Epithelial cell of prostate (primary cell): Measurements from ENCODE around the gene DNAJB8.

Experiments used
- DNase-seq: peaks from one replicate; pipeline ENCODE4 v3.0.0-alpha.2; 2011; ENCODE audit warnings: low read depth, low spot score
- H3K27ac ChIP-seq: fragments of 450-650 bp; 2 replicates; pipeline ENCODE4 v1.5.1; 2017; ENCODE audit warnings: mild to moderate bottlenecking

Gene DNAJB8

DNA sequence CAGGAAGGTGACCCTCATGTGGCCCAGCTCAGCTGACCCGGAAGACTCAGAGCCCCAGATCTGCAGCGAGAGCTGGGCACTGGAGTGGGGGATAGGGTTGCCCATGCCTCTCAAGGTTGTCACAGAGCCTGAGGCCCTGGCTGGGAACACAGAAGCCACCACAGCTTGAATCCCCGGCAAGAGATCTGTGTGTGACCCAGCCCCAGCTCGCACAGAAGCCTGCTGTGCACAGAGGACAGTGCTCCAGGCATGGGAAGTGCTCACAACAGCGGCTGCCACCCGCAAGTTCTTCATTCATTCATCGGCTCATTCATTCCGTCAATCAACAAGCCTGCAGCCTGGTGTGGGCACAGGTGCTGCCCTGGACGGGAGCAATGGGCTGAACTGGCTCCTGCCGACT lies 36.4 kb downstream of the DNAJB8 start:
- no peak overlapping the region for H3K27ac ChIP-seq

GRCh38 chr3:128429751-128430150 lies 36.9 kb downstream of the DNAJB8 start:
- no peak for DNase-seq
- H3K27ac ChIP-seq, result no peak overlapping the region

More for the DNA sequence above, 36.4 kb downstream of the DNAJB8 start:
- DNase-seq, result no peak

- H3K27ac ChIP-seq, result no peak overlapping the region
- DNase-seq, result no peak
These were observed 37.4 kb downstream of the DNAJB8 start for GRCh38 chr3:128429275-128429674.

GRCh38 chr3:128427872-128428822 lies 38.5 kb downstream of the DNAJB8 start:
- H3K27ac ChIP-seq, result no peak overlapping the region
- no peak for DNase-seq

- H3K27ac ChIP-seq, result no peak overlapping the region
- DNase-seq, result no peak
These were observed 39.4 kb downstream of the DNAJB8 start for GRCh38 chr3:128427175-128427857.

DNA sequence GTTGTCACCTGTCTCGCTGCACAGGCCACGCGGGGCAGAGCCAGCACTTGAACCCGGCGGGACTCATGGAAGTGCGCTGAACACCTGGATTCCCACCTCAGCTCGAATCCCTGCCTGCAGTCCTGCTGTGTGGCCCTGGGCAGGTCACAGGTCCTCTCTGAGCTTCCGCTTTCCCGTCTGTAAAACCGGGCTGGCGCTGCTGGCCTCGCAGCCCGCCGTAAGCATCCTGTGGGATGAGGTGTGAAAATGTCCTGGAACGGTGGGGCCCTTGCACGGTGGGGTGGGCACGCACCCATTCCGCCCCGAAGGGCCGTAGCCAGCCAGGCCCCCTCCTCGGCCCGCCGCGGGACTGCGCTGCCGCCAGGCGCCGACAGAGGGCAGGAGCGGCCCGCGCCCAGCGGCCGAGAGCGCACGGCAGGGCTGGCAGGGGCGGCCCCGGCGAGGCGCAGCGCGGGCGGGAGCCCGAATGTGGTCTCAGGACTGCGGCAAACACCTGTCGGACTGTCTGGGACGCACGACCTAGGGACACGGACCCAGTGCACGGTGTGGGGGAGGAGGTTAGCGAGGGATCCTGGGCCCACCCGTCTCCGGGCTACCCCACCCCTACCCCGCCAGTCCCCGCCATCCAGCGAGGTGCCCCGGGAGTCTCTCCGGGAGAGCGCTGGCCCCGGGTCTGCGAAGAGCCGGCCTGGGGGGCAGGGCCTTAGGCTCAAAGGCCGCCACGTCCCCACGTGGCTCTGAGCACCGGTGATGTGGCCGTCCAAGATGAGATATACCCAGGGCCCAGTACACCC lies 40.4 kb downstream of the DNAJB8 start:
- no peak overlapping the region for H3K27ac ChIP-seq
- DNase-seq, result no peak

DNA sequence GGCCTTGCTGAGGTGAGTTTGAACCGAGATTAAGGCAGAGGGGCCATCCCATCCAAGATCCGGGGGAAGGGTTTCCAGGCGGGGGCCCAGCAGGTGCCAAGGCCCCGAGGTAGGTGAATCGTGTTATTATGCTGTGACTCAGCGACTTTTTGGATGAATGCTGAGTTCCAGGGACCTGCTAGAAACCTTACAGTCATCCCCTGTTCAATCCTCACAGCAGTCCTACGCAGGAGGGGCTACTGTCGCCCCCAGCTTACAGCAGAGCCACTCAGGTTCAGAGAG lies 40.9 kb downstream of the DNAJB8 start:
- no peak for DNase-seq
- no peak overlapping the region for H3K27ac ChIP-seq

GRCh38 chr3:128425142-128425845 lies 41.4 kb downstream of the DNAJB8 start:
- DNase-seq, result no peak
- H3K27ac ChIP-seq, result no peak overlapping the region

DNA sequence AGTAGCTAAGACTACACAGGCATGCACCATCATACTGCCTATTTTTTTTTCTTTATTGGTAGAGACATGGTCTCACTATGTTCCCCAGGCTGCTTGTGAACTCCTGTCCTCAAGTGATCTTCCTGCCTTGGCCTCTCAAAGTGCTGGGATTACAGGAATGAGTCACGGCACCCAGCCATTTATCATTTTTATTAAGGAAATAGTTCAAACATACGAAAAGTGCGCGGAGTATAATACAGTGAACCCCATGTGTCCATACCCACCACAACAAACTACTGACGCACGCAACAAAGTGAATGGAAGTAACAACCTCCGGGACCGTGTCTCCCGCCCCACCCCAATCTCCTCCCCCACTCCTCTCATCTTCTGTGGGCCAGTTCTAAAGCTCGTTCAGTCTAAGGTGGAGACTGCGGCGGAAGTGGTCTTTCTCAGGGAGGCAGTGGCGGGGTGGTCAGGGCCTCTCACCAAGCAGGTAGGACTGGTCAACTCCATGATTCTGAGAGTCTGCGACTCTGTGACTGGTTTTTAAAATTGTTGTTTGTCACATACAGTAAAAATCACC lies 42.1 kb downstream of the DNAJB8 start:
- no peak for DNase-seq
- H3K27ac ChIP-seq, result no peak overlapping the region

GRCh38 chr3:128423525-128424147 lies 43.1 kb downstream of the DNAJB8 start:
- DNase-seq, result no peak
- H3K27ac ChIP-seq, result no peak overlapping the region

- no peak overlapping the region for H3K27ac ChIP-seq
- DNase-seq, result no peak
These were observed 43.7 kb downstream of the DNAJB8 start for GRCh38 chr3:128422762-128423524.

DNA sequence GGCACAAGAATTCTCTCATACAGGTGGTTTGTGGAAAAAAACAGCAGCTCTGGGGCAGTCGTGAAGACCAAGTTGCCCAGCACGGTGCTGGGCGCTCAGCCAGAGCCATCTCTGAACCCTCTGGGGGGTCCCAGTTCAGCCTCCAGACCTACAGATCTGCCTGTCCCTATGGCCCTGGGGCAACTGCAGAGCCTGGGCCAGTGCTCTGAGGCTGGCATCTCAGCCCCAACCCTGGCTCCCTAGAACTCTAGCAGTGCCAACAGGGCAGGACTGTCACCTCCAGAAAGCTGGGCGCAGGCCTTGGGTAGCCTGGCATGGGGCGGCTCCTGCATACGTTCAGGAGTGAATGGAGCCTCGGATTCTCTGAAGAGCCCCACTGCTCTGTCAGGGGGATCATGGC lies 44.7 kb downstream of the DNAJB8 start:
- no peak overlapping the region for H3K27ac ChIP-seq
- DNase-seq, result no peak

DNA sequence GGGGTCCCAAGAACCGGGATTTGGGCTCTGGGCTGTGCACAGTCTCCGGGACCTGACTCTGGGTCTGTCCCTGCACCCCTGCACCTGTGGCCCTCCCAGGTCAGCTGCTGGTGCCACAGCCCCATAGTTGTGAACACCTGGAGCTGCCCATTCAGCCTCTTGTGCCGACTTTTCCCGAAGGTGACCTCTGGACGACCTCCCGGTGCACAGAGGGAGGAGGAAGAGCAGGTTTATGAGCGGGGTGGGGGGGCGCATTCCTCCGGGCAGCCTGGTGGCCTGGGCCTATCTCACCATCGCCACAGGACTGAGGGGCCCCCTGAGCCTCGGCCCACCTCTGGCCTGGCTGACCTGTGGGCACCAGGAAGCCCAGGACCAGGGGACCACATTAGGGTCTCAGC lies 45.3 kb downstream of the DNAJB8 start:
- no peak for DNase-seq
- H3K27ac ChIP-seq, result no peak overlapping the region

GRCh38 chr3:128420720-128421438 lies 45.8 kb downstream of the DNAJB8 start:
- H3K27ac ChIP-seq, result no peak overlapping the region
- no peak for DNase-seq

- DNase-seq, result no peak
- no peak overlapping the region for H3K27ac ChIP-seq
These were observed 46.4 kb downstream of the DNAJB8 start for GRCh38 chr3:128420289-128420688.

DNA sequence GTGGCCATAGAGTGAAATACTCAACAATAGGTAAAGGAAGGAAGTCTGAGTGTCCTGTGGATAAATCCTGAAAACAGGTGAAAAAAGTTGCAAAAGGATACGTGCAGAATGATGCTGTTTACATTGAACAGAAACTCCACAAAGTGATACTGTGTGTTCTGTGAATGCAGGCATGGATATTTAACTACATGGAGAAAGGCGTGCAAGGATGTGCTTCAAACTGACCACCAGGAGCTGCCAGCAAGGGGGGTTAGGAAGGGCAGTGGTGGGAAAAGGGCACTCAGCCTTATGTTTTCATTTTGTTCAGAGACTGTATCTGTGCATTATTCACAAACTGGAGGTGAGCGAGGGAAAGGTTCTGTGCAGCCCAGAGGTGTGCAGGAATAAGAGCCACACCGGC lies 47.4 kb downstream of the DNAJB8 start:
- H3K27ac ChIP-seq, result no peak overlapping the region
- DNase-seq, result no peak

- no peak for DNase-seq
- no peak overlapping the region for H3K27ac ChIP-seq
These were observed 47.8 kb downstream of the DNAJB8 start for GRCh38 chr3:128418900-128419299.

- DNase-seq, result peak; percentile 22
- H3K27ac ChIP-seq, result no peak overlapping the region
These were observed 50.0 kb downstream of the DNAJB8 start for GRCh38 chr3:128416578-128417211.
